ENCODE results near the gene F2RL2. TPM values are rescaled to one million over a fixed set of nuclear protein-coding genes. Genes with fewer than 3 reads are reported as not detected.

Gene F2RL2
- polyA plus RNA-seq, 1 experiment: 83.1 TPM

GRCh38 chr5:76594107-76594506, 29.1 kb downstream of the F2RL2 start:
- DNase-seq (ENCODE audit: low read depth, low spot score): no peak
- Histone ChIP-seq H3K4me3 (ENCODE audit: low read depth, low read length) (no peak overlapping the region), H3K27ac (ENCODE audit: low read depth, low read length) (no peak overlapping the region), H3K27me3 (ENCODE audit: control insufficient read depth, insufficient read depth, low read length) (peaks cover 6% of the 10 kb centered on the region), H3K9me3 (ENCODE audit: control insufficient read depth, insufficient read depth, low read length) (no peaks in the 10 kb centered on the region)
- ChIA-PET POLR2A (interaction anchor here (0.6 kb wide), 1 partner anchor 558 kb away, joined by 3 read pairs; no protein-coding TSS in a partner anchor), CTCF (no interaction called here)
- no peak for TF ChIP-seq CTCF (IDR thresholded peaks at IDR 0.05; ENCODE audit: low read depth, low read length)

GRCh38 chr5:76592692-76593091, 30.5 kb downstream of the F2RL2 start:
- Histone ChIP-seq H3K27me3 (ENCODE audit: control insufficient read depth, insufficient read depth, low read length) (peaks cover 6% of the 10 kb centered on the region), H3K4me3 (ENCODE audit: low read depth, low read length) (no peak overlapping the region), H3K27ac (ENCODE audit: low read depth, low read length) (no peak overlapping the region), H3K9me3 (ENCODE audit: control insufficient read depth, insufficient read depth, low read length) (no peaks in the 10 kb centered on the region)
- ChIA-PET CTCF (interaction anchor here (0.5 kb wide), 1 partner anchor 241 kb away, joined by 3 read pairs; no protein-coding TSS in a partner anchor), POLR2A (no interaction called here)
- no peak for TF ChIP-seq CTCF (IDR thresholded peaks at IDR 0.05; ENCODE audit: low read depth, low read length)
- no peak for DNase-seq (ENCODE audit: low read depth, low spot score)

GRCh38 chr5:76591366-76591765, 31.8 kb downstream of the F2RL2 start:
- no peak overlapping the region for H3K4me3 ChIP-seq (ENCODE audit: low read depth, low read length)
- H3K27me3 ChIP-seq (ENCODE audit: control insufficient read depth, insufficient read depth, low read length): peaks cover 6% of the 10 kb centered on the region
- DNase-seq (ENCODE audit: low read depth, low spot score): no peak
- ChIA-PET CTCF (interaction anchor here (0.5 to 1.3 kb wide), 2 partner anchors 8 to 189 kb away, joined by 3 to 4 read pairs; no protein-coding TSS in a partner anchor), POLR2A (no interaction called here)
- H3K9me3 ChIP-seq (ENCODE audit: control insufficient read depth, insufficient read depth, low read length): no peaks in the 10 kb centered on the region
- H3K27ac ChIP-seq (ENCODE audit: low read depth, low read length): no peak overlapping the region
- TF ChIP-seq CTCF (IDR thresholded peaks at IDR 0.05; ENCODE audit: low read depth, low read length): no peak

GRCh38 chr5:76590027-76590426, 33.2 kb downstream of the F2RL2 start:
- Histone ChIP-seq H3K9me3 (ENCODE audit: control insufficient read depth, insufficient read depth, low read length) (no peaks in the 10 kb centered on the region), H3K27me3 (ENCODE audit: control insufficient read depth, insufficient read depth, low read length) (peaks cover 6% of the 10 kb centered on the region), H3K4me3 (ENCODE audit: low read depth, low read length) (no peak overlapping the region), H3K27ac (ENCODE audit: low read depth, low read length) (no peak overlapping the region)
- ChIA-PET POLR2A (no interaction called here), CTCF (no interaction called here)
- no peak for DNase-seq (ENCODE audit: low read depth, low spot score)
- no peak for TF ChIP-seq CTCF (IDR thresholded peaks at IDR 0.05; ENCODE audit: low read depth, low read length)

DNA sequence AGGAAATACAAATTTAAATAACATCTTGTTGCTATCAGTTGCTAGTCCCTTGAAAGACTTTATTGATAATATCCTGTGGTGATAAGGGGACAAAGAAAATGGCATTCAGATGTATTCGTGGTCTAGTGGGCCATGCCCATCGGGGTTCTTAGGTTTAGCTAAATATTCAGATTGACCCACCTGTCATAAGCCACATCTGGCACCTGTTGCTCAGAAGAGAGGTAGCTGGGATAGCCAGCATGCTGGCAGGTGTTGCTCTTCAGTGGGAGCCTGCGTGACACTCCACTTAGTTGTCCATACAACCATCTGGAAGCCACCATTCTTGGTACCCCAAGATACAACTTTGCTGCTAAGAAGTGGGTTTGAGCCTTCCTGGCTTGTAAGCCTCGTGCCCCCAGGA, 36.7 kb downstream of the F2RL2 start:
- CTCF ChIA-PET: interaction anchor here (1.1 kb wide), 1 partner anchor 59 kb away, joined by 3 read pairs; no protein-coding TSS in a partner anchor

More for the DNA sequence above, 36.7 kb downstream of the F2RL2 start:
- Histone ChIP-seq H3K27ac (ENCODE audit: low read depth, low read length) (no peak overlapping the region), H3K9me3 (ENCODE audit: control insufficient read depth, insufficient read depth, low read length) (no peaks in the 10 kb centered on the region), H3K4me3 (ENCODE audit: low read depth, low read length) (no peak overlapping the region), H3K27me3 (ENCODE audit: control insufficient read depth, insufficient read depth, low read length) (peaks cover 4% of the 10 kb centered on the region)
- TF ChIP-seq CTCF (IDR thresholded peaks at IDR 0.05; ENCODE audit: low read depth, low read length): no peak
- POLR2A ChIA-PET: no interaction called here
- DNase-seq (ENCODE audit: low read depth, low spot score): no peak

All from AG04450 (cell line).